ENCODE measurements around the gene TC2N. TPM values are rescaled to one million over a fixed set of nuclear protein-coding genes. Genes with fewer than 3 reads are reported as not detected.
"Not testable (repeated sequence)": the region's sequence is repeated elsewhere in the genome, so short reads cannot be mapped to it uniquely, and the experiment has no call there.

Gene TC2N
- total RNA-seq, 2 donors from 2014 or later, result 67.6 to 93.4 TPM

- intact Hi-C loops (cut with DNase I), result no loop called here
- DNase-seq, result no peak
- Histone ChIP-seq H3K36me3 (no peaks in the 10 kb centered on the region), H3K9ac (ENCODE audit: low read depth in 2 of 2, low read length in 2 of 2) (no peak overlapping the region), H3K4me1 (no peaks in the 10 kb centered on the region), H3K27ac (peak overlapping the region; percentile 17), H3K9me3 (no peaks in the 10 kb centered on the region), H3K27me3 (no peaks in the 10 kb centered on the region), H3K4me3 (no peak overlapping the region)
- TF ChIP-seq, protein P1, sequence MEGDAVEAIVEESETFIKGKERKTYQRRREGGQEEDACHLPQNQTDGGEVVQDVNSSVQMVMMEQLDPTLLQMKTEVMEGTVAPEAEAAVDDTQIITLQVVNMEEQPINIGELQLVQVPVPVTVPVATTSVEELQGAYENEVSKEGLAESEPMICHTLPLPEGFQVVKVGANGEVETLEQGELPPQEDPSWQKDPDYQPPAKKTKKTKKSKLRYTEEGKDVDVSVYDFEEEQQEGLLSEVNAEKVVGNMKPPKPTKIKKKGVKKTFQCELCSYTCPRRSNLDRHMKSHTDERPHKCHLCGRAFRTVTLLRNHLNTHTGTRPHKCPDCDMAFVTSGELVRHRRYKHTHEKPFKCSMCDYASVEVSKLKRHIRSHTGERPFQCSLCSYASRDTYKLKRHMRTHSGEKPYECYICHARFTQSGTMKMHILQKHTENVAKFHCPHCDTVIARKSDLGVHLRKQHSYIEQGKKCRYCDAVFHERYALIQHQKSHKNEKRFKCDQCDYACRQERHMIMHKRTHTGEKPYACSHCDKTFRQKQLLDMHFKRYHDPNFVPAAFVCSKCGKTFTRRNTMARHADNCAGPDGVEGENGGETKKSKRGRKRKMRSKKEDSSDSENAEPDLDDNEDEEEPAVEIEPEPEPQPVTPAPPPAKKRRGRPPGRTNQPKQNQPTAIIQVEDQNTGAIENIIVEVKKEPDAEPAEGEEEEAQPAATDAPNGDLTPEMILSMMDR (IDR thresholded peaks at IDR 0.05), result no peak
Observed at GRCh38 chr14:91743305-91743653, 124.1 kb downstream of the TC2N start.

DNA sequence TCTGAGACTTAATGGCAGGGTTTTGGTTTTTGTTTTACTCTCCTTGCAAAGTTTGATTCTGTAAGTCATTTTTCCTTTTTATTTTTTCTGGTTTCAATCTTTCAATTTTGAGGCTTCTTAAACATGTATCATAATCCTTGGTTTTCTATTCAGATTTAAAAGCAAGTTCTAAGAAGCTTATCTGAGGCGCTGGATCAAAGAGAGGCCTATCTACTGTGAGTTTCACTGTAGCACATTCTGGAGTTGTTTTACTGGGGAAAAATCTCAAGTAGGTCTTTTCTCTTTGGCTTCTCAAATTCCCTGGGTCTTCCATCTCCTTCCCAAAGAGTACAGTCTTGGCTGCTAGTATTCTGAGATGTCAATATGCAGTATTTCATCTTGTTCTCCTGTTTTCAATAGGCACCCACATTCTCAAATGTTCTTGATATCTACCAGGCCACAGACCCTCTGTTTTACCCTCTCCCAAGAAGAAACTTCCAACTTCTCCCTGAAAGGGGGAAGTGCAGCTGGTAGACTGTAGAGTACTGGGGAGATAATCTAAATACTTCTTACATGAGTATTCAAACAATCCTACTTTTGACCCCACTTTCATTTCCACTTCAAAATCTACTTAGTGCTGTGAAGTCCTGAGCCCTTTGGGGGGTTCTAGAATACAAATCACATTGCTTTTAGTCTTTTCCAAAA is 124.6 kb downstream of the TC2N start:
- Histone ChIP-seq H3K36me3 (no peaks in the 10 kb centered on the region), H3K27me3 (no peaks in the 10 kb centered on the region), H3K4me3 (no peak overlapping the region), H3K4me1 (no peaks in the 10 kb centered on the region), H3K9me3 (no peaks in the 10 kb centered on the region), H3K27ac (no peak overlapping the region), H3K9ac (ENCODE audit: low read depth in 2 of 2, low read length in 2 of 2) (no peak overlapping the region)
- intact Hi-C loops (cut with DNase I), result no loop called here
- no peak for DNase-seq
- TF ChIP-seq, protein P1 (IDR thresholded peaks at IDR 0.05), result no peak

- intact Hi-C loops (cut with DNase I); H3K27ac ChIP-seq; H3K36me3 ChIP-seq; H3K9me3 ChIP-seq; DNase-seq; H3K27me3 ChIP-seq; H3K4me1 ChIP-seq; H3K4me3 ChIP-seq; H3K9ac ChIP-seq (ENCODE audit: low read depth in 2 of 2, low read length in 2 of 2): not testable (repeated sequence)
Observed at GRCh38 chr14:91739867-91740266, 127.5 kb downstream of the TC2N start.

DNA sequence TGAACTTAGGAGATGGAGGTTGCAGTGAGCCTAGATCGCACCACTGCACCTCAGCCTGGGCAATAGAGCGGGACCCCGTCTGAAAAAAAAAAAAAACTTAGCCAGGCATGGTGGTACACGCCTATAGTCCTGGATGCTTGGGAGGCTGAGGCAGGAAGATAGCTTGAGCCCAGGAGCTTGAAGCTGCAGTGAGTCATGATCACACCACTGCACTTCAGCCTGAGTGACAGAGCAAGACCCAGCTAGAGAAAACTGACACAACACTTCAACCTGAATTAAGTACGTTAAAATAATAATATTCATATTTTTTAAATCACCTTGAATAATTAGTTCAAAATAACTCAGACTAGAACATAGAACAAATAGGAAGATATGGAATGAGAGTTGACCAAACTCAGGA is 129.7 kb downstream of the TC2N start:
- Histone ChIP-seq H3K4me3 (no peak overlapping the region), H3K9me3 (no peaks in the 10 kb centered on the region), H3K27me3 (no peaks in the 10 kb centered on the region), H3K9ac (ENCODE audit: low read depth in 2 of 2, low read length in 2 of 2) (no peak overlapping the region), H3K27ac (no peak overlapping the region), H3K4me1 (no peaks in the 10 kb centered on the region), H3K36me3 (no peaks in the 10 kb centered on the region)
- TF ChIP-seq, protein P1 (IDR thresholded peaks at IDR 0.05), result no peak
- DNase-seq, result no peak
- intact Hi-C loops (cut with DNase I), result no loop called here

DNA sequence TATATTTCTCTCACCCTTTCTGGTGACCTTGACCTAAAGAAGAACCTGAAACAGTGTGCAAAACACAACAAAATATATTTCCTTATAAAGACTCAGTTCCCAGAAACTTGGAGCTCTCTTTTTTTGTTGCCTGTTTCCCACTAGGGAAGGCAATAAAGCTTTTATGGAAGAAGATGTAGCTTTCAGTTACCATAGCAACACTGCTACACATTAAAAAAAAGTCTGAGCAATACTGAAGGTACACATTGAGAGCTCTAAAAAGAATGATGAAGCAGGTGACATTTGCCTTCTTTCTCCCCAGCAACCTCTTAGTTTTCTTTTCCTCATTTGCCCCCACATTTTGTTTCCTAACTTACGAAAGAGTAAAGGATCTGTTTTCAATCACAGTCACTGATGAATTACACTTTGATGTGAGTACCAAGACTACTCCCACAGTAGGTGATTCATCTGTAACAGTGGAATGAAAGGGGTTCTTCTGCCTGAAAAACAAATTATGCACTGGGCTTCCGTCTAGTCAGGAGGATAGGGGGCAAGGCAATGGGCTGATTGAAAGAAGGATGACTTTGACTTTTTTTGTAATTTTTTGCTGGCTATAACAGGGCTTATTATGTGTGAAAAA is 134.4 kb downstream of the TC2N start:
- Histone ChIP-seq H3K4me1 (no peaks in the 10 kb centered on the region), H3K27me3 (no peaks in the 10 kb centered on the region), H3K9ac (ENCODE audit: low read depth in 2 of 2, low read length in 2 of 2) (no peak overlapping the region), H3K27ac (no peak overlapping the region), H3K4me3 (no peak overlapping the region), H3K36me3 (no peaks in the 10 kb centered on the region), H3K9me3 (no peaks in the 10 kb centered on the region)
- TF ChIP-seq, protein P1 (IDR thresholded peaks at IDR 0.05), result no peak
- intact Hi-C loops (cut with DNase I), result no loop called here
- DNase-seq, result no peak

- Histone ChIP-seq H3K9ac (ENCODE audit: low read depth in 2 of 2, low read length in 2 of 2) (no peak overlapping the region), H3K27me3 (no peaks in the 10 kb centered on the region), H3K4me1 (no peaks in the 10 kb centered on the region), H3K9me3 (no peaks in the 10 kb centered on the region), H3K27ac (no peak overlapping the region), H3K36me3 (no peaks in the 10 kb centered on the region), H3K4me3 (no peak overlapping the region)
- no peak for DNase-seq
- TF ChIP-seq, protein P1 (IDR thresholded peaks at IDR 0.05), result no peak
- intact Hi-C loops (cut with DNase I), result no loop called here
Observed at GRCh38 chr14:91732439-91732838, 134.9 kb downstream of the TC2N start.
